GM18502 (cell line): ENCODE measurements around the gene MDGA2.

ENCODE experiments used
- ATAC-seq: cut with Tn5 transposase; IDR thresholded peaks from one replicate; pipeline ENCODE4 v1.9.1; 2021; ENCODE audit warnings: mild to moderate bottlenecking; ENCODE audit not compliant: unreplicated experiment, poor library complexity

Gene MDGA2

DNA sequence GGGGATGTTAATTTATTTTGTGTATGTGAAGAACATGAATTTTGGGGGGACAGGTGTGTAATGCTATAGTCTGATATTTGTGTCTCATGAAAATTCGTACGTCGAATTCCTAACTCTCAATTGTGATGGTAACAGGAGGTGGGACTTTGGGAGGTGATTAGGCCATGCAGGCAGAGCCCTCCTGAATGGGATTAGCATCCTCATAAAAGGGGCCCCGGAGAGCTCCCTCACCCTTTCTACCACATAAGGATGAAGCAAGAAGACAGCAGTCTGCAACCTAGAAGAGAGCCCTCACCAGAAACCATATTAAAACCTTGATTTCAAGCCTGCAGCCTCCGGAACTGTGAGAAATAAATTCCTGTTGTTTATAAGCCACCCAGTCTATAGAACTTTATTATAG is 165.4 kb downstream of the MDGA2 start:
- ATAC-seq = no peak

DNA sequence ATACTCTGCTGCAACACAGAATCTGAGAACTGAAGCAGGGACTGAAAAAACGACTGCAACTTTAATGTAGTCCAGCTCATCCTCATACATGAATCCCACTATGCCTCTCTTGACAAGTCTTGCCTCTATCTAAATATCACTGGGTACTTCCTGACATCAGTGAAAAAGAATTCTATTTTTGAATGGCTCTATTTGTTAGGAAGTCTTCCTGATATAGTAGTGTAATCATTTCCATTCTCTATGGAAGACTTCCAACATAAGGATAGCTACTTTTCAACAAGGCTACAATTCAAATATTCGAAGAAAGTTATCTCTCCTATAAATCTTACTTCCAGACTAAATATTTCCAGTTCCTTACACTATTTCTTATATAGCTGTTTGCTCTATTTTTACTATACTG is 167.5 kb downstream of the MDGA2 start:
- ATAC-seq = no peak

DNA sequence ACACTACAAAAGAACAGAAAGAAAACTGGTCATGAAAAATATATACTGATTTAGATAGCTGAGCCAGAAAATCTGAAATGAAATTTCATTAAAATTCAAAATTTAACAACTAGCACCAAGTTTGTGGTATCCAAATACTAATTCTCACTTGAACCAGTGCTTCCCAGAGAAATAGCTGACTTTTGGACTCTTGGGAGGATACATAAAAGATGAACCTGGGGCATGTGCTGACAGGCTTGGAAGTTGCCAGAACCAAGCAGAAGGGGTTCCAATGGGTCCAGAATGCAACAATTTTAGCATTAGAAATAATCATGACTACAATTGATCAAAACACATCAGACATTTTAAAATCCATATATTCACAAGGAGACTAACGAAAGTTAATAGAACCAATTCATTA is 175.0 kb downstream of the MDGA2 start:
- ATAC-seq = no peak

GRCh38 chr14:47490766-47491165 is 184.6 kb downstream of the MDGA2 start:
- no peak for ATAC-seq

- no peak for ATAC-seq
These were observed 185.1 kb downstream of the MDGA2 start for GRCh38 chr14:47490353-47490752.

DNA sequence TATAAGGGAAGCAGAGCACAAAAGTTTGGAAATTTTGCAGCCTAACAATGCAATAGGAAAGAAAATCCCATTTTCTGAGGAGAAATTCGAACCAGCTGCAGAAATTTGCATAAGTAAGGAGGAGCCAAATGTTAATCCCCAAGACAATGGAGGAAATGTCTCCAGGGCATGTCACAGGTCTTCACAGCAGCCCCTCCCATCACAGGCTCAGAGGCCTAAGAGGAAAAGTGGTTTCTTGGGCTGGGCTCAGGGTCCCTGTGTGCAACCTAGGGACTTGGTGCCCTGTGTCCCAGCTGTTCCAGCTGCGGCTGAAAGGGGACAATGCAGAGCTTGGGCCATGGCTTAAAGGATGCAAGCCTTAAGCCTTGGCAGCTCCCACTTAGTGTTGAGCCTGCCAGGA is 190.0 kb downstream of the MDGA2 start:
- ATAC-seq = no peak

GRCh38 chr14:47483449-47483848 is 192.0 kb downstream of the MDGA2 start:
- no peak for ATAC-seq

DNA sequence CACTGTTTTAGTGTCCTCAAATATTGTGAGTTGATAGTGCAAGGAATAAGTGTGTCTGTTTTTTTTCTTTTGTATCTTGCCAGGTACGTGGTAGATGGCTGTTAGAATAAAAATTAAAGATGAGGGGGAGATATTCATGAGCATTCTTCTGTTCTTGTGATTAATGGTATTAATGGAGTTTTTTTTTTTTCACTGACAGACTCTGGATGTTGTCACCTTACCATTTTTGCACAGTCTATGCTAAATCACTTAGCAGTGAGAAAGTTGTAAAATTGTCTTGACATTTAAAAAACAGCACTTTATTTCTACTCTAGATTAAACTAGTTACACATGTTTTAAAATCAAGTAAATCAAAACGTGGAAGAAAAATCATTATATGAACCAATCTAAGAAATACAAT is 204.3 kb downstream of the MDGA2 start:
- no peak for ATAC-seq

DNA sequence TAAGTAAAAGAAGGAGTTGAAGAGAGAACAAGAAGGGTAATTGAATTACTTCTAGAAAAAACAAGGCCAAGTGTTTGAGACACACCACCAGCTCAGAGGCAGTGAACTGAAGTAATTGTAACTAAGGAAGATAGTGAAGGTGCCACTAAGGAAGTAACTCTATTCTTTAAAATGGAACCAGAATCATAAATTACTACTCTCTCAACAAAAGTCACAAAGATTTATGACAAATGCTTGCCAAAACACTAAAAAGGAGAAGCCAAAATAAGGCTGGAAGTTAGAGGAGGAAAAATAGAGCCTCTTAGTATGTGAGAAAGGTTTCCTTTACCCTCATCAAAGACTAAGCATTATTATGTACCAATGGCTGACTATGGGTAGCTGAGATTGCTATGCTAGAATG is 208.5 kb downstream of the MDGA2 start:
- no peak for ATAC-seq

- no peak for ATAC-seq
These were observed 221.4 kb downstream of the MDGA2 start for GRCh38 chr14:47454025-47454424.

- no peak for ATAC-seq
These were observed 228.3 kb downstream of the MDGA2 start for GRCh38 chr14:47447076-47447475.

GRCh38 chr14:47442211-47442610 is 233.2 kb downstream of the MDGA2 start:
- ATAC-seq = peak; percentile 49

GRCh38 chr14:47439953-47440352 is 235.5 kb downstream of the MDGA2 start:
- no peak for ATAC-seq

- no peak for ATAC-seq
These were observed 236.7 kb downstream of the MDGA2 start for GRCh38 chr14:47438650-47439140.

- no peak for ATAC-seq
These were observed 240.0 kb downstream of the MDGA2 start for GRCh38 chr14:47435331-47435965.

DNA sequence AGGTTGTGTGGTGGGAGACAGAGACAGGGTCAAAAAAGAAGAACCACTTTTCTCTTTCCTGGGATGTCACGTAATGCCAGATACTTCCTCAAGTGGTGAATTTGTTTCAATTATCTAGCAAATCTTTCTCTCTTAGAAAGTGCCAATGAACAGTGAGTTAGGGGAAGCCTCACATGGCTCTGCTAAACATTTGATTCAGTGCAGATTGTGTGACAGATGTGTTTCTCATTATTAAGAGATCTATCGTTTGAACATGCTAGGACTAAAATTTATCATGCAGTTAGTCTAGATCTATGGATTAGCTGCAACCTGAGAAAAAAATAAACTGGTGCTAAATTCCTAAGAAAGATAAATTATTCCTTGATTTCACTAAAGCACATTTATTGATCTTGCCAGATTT is 247.8 kb downstream of the MDGA2 start:
- ATAC-seq = no peak

DNA sequence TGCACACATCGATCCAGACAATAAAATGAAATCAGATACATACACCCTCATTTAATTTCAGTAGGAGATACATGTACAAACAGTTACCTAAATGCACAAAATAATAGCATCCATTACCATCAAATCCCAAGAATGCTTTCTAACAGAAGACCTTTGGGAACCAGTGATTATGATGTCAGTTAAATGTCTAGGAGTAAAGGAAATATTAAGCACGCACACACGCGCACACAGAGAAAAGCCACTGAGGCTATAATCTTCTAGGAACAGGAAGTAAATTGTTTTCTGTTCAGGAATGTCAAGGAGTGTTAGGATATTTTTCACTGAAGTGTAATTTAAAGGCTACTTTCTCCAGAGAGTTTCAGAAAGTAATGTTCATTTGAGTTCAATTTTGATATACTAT is 250.1 kb downstream of the MDGA2 start:
- ATAC-seq = no peak

DNA sequence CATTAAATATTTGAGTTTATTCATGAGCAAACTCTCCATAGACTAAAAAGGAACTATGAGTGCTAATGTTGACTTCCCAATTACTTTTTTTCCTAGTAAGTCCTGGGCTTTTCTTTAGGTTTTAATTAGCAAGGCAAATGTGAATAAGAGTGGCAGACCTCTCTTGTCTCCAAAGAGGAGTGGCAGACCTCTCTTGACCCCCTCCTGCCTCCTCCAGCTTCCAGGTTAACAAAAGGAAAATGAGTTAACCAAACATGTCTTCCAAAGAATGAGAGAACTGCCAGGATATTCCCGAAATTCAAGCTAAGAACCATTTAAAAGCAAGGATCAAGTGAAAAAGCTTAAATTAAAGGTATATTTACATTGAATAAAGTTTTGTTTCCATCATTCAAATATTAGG is 253.2 kb downstream of the MDGA2 start:
- ATAC-seq = no peak

DNA sequence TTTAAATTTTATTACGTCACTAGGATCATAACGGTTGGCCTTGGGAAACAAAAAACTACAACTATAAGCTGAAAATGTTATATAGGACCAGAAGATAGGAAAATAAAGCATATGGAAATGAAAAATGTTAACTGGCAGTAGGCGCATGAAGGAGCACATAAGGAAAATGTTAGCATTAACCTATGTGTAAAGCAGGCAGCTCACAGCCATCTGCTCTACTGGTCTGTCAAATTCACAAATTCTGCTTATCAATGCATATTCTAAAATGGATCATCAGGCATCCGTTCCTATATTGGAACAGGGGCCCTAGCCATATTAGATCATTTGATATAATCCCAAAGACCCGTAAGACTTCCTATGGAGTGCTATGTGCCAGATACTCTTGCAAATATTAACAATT is 263.9 kb downstream of the MDGA2 start:
- no peak for ATAC-seq

DNA sequence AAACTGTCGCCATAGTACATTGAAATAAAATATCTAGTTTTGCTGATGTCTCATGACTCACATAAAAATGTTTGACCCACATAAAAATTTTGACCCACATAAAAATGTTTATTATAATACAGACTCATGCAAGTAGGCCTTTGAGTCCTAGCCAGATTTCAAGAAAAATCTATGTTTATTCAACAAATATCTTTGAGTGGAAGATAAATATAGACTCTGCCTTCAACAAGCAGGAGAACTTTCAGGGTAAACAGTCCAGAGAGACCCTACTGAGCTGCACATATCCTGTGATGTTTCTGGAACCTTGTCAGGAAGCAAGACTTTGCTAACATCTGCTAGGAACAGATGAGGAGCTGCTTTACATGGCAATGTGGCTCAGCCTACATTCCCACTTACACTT is 283.1 kb downstream of the MDGA2 start:
- ATAC-seq = no peak

DNA sequence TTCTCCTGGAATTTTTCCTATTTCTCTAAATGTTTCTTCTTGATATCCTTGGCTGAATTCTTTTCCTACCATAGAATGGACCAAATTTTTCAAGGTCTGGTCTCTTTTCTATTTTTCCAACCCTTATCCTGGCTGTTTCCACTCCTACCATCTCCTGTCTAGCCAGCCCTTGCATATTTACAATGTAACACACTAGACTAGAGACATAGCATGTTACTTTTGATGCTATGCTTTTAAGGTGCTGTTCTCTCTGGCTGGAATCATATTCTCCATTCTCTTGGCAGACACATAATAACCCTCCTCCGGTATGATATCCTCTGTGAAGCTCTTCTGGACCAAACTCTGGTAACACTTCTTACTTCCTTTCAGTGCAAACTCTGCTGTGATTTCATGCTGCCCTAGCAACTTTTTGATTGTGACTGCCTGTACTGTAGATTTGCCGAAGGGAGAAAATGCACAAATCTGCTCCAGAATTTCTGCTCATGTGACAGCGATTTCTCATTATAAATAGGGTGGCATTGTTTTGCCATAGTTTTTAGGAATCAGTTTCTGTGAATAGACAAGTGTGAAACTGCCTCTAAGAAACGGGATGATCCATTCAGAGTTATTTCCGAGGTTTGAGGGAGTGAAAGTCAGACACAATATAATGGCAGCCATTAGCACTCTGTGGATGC is 284.4 kb downstream of the MDGA2 start:
- ATAC-seq = no peak

GRCh38 chr14:47389535-47389934 is 285.9 kb downstream of the MDGA2 start:
- ATAC-seq = no peak
